Measurements from ENCODE around the gene KLHL12.

The KLHL12 gene

GRCh38 chr1:202926581-202927491, at the start of gene KLHL12:
TSS of gene KLHL12 (minus strand) at chr1:202927234. CDS start at chr1:202925162, 2,072 bp downstream.
- DNase-seq = peak; percentile 96

- DNase-seq = no peak
These were observed 49.6 kb upstream of the KLHL12 start for GRCh38 chr1:202976633-202977032.

GRCh38 chr1:202974856-202975255, 47.8 kb upstream of the KLHL12 start:
- DNase-seq = no peak

- DNase-seq = no peak
These were observed 45.0 kb upstream of the KLHL12 start for GRCh38 chr1:202972046-202972445.

- peak; percentile 53 for DNase-seq
These were observed 41.9 kb upstream of the KLHL12 start for GRCh38 chr1:202968895-202969295.

- no peak for DNase-seq
These were observed 41.3 kb upstream of the KLHL12 start for GRCh38 chr1:202968351-202968750.

GRCh38 chr1:202967684-202968281, 40.7 kb upstream of the KLHL12 start:
- peak; percentile 22 for DNase-seq

- no peak for DNase-seq
These were observed 39.2 kb upstream of the KLHL12 start for GRCh38 chr1:202966006-202966898.

GRCh38 chr1:202965422-202965821, 38.4 kb upstream of the KLHL12 start:
- DNase-seq = no peak

GRCh38 chr1:202964791-202965410, 37.9 kb upstream of the KLHL12 start:
- no peak for DNase-seq

GRCh38 chr1:202961220-202961880, 34.3 kb upstream of the KLHL12 start:
- DNase-seq = no peak

GRCh38 chr1:202959276-202959620, 32.2 kb upstream of the KLHL12 start:
- no peak for DNase-seq

GRCh38 chr1:202958544-202959275, 31.7 kb upstream of the KLHL12 start:
- DNase-seq = no peak

- DNase-seq = peak; percentile 92
These were observed 30.9 kb upstream of the KLHL12 start, which contains the start of gene ADIPOR1 for GRCh38 chr1:202957733-202958543. TSS of gene ADIPOR1 (minus strand) at chr1:202958312. CDS start at chr1:202951070, 7,242 bp downstream.

- no peak for DNase-seq
These were observed 29.9 kb upstream of the KLHL12 start for GRCh38 chr1:202956969-202957368.

GRCh38 chr1:202954057-202954745, 27.2 kb upstream of the KLHL12 start:
- DNase-seq = no peak

- DNase-seq = no peak
These were observed 26.4 kb upstream of the KLHL12 start for GRCh38 chr1:202953392-202953791.

- peak; percentile 18 for DNase-seq
These were observed 25.8 kb upstream of the KLHL12 start for GRCh38 chr1:202952818-202953217.

- DNase-seq = no peak
These were observed 25.1 kb upstream of the KLHL12 start for GRCh38 chr1:202952099-202952498.

GRCh38 chr1:202951437-202951836, 24.4 kb upstream of the KLHL12 start:
- no peak for DNase-seq

Measured in midbrain (tissue), 1 donor.